Transverse colon (tissue), 4 donors: ENCODE results near the gene HECTD4.

ENCODE experiments used
- POLR2AphosphoS5 ChIP-seq, 3 donors: sonication (generic); formaldehyde crosslinking; IDR thresholded peaks; one replicate each; pipeline ENCODE4 v1.6.1; 2016; ENCODE audit warnings: antibody characterized with exemption in 3 of 3
- TF ChIP-seq, protein P1 (sequence below), 5 experiments: fragments of 200-600 bp in 3 of 5; fragments of 450-650 bp in 2 of 5; sonication (generic) in 3 of 5; IDR thresholded peaks; 1 replicate in 2 of 5; 2 replicates in 3 of 5; pipeline ENCODE4 v1.5.1; 2016 to 2017; ENCODE audit warnings: antibody characterized with exemption in 5 of 5, inconsistent platforms in 3 of 5, mild to moderate bottlenecking in 2 of 5, moderate library complexity in 1 of 5

DNA sequence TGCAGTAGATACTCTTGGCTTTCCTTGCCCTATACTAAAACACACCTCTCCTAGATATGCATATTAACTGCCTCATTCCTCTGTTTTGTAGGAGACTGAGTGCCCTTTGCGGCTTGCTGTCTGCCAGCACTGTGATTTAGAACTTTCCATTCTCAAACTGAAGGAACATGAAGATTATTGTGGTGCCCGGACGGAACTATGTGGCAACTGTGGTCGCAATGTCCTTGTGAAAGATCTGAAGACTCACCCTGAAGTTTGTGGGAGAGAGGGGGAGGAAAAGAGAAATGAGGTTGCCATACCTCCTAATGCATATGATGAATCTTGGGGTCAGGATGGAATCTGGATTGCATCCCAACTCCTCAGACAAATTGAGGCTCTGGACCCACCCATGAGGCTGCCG lies 241.5 kb downstream of the HECTD4 start:
- TF ChIP-seq POLR2AphosphoS5 (IDR thresholded peaks at IDR 0.05) = no peak
- TF ChIP-seq, protein P1, sequence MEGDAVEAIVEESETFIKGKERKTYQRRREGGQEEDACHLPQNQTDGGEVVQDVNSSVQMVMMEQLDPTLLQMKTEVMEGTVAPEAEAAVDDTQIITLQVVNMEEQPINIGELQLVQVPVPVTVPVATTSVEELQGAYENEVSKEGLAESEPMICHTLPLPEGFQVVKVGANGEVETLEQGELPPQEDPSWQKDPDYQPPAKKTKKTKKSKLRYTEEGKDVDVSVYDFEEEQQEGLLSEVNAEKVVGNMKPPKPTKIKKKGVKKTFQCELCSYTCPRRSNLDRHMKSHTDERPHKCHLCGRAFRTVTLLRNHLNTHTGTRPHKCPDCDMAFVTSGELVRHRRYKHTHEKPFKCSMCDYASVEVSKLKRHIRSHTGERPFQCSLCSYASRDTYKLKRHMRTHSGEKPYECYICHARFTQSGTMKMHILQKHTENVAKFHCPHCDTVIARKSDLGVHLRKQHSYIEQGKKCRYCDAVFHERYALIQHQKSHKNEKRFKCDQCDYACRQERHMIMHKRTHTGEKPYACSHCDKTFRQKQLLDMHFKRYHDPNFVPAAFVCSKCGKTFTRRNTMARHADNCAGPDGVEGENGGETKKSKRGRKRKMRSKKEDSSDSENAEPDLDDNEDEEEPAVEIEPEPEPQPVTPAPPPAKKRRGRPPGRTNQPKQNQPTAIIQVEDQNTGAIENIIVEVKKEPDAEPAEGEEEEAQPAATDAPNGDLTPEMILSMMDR (IDR thresholded peaks at IDR 0.05) = no peak
